A204.1 (cell line): ENCODE data around the gene RETREG2.
A peak's percentile ranks its signal among the peaks of the same experiment; 100 is the strongest.

Source experiments
- FAIRE-seq: peaks from 2 replicates; lab custom pipeline; 2012; peaks lifted over from hg19 to GRCh38; lab: Jason Lieb, UNC

Gene RETREG2

GRCh38 chr2:219169930-219170654 is 8.0 kb upstream of the RETREG2 start, which contains the start of gene SLC23A3:
TSS of gene SLC23A3 (minus strand) at chr2:219170029. CDS start at chr2:219169984, 45 bp downstream.
- FAIRE-seq, result no peak

- peak; percentile 43 for FAIRE-seq
Observed at GRCh38 chr2:219171231-219171651, 6.8 kb upstream of the RETREG2 start.

GRCh38 chr2:219172231-219173154 is 5.6 kb upstream of the RETREG2 start:
- FAIRE-seq, result no peak

GRCh38 chr2:219173176-219173575 is 4.9 kb upstream of the RETREG2 start:
- no peak for FAIRE-seq

GRCh38 chr2:219174146-219174545 is 3.9 kb upstream of the RETREG2 start:
- FAIRE-seq, result no peak

- no peak for FAIRE-seq
Observed at GRCh38 chr2:219174801-219175200, 3.3 kb upstream of the RETREG2 start.

- FAIRE-seq, result no peak
Observed at GRCh38 chr2:219175486-219175885, 2.6 kb upstream of the RETREG2 start.

- FAIRE-seq, result no peak
Observed at GRCh38 chr2:219175928-219176817, 1.9 kb upstream of the RETREG2 start.

- FAIRE-seq, result no peak
Observed at GRCh38 chr2:219176818-219177551, 1.1 kb upstream of the RETREG2 start, which contains the start of gene CNPPD1. TSS of gene CNPPD1 (minus strand) at chr2:219176925. CDS start at chr2:219176828, 97 bp downstream.

GRCh38 chr2:219178377-219179175 is 501 bp downstream of the RETREG2 start:
- FAIRE-seq, result no peak

- no peak for FAIRE-seq
Observed at GRCh38 chr2:219179601-219180465, 1.8 kb downstream of the RETREG2 start.

GRCh38 chr2:219180961-219181360 is 2.9 kb downstream of the RETREG2 start:
- no peak for FAIRE-seq

- FAIRE-seq, result no peak
Observed at GRCh38 chr2:219181531-219181930, 3.5 kb downstream of the RETREG2 start.

GRCh38 chr2:219182331-219183150 is 4.5 kb downstream of the RETREG2 start:
- no peak for FAIRE-seq

GRCh38 chr2:219183151-219183772 is 5.2 kb downstream of the RETREG2 start:
- no peak for FAIRE-seq

- FAIRE-seq, result no peak
Observed at GRCh38 chr2:219184121-219184520, 6.0 kb downstream of the RETREG2 start.

GRCh38 chr2:219186754-219187456 is 8.8 kb downstream of the RETREG2 start:
- FAIRE-seq, result no peak
